Spinal cord (tissue), 10 donors: ENCODE measurements around the gene KRT6B. TPM values are rescaled to one million over a fixed set of nuclear protein-coding genes. Genes with fewer than 3 reads are reported as not detected.
A peak's percentile ranks its signal among the peaks of the same experiment; 100 is the strongest.

Experiments
- DNase-seq, 6 donors: peaks; one replicate each; pipeline versions ENCODE4 v3.0.0 to v3.0.0-alpha.2; 2013 to 2015; ENCODE audit warnings: low spot score in 6 of 6, low read depth in 4 of 6
- H3K27ac ChIP-seq: one replicate; pipeline ENCODE4 v1.5.1; 2013; ENCODE audit warnings: low read depth, low read length, control low read depth
- H3K27me3 ChIP-seq: one replicate; pipeline ENCODE4 v1.6.1; 2013; ENCODE audit warnings: low read length; ENCODE audit not compliant: control insufficient read depth, insufficient read depth
- H3K36me3 ChIP-seq: one replicate; pipeline ENCODE4 v1.6.1; 2013; ENCODE audit warnings: low read length; ENCODE audit not compliant: control insufficient read depth, insufficient read depth
- H3K4me1 ChIP-seq: one replicate; pipeline ENCODE4 v1.6.1; 2013; ENCODE audit warnings: low read length; ENCODE audit not compliant: control insufficient read depth, insufficient read depth
- H3K4me3 ChIP-seq: one replicate; pipeline ENCODE4 v1.5.1; 2013; ENCODE audit warnings: low read depth, low read length, control low read depth
- H3K9me3 ChIP-seq: one replicate; pipeline ENCODE4 v1.6.1; 2013; ENCODE audit warnings: low read length; ENCODE audit not compliant: control insufficient read depth, insufficient read depth
- WGBS: methylation state at CpG from one replicate; pipeline ENCODE4 v1.1.5; 2013; ENCODE audit warnings: missing lambda C conversion rate; ENCODE audit not compliant: insufficient coverage; 5-methylcytosine and 5-hydroxymethylcytosine counted together
- polyA plus RNA-seq, 2 donors: library from polyadenylated mRNA; unstranded; fragments of 120-200 nt; gene quantifications; one replicate each; pipeline ENCODE4 v1.2.1, GENCODE V29; 2013; ENCODE audit not compliant: insufficient read length in 2 of 2
- total RNA-seq, 2 donors: library from RNA; depleted of rRNA in 1 of 2; stranded (reverse); fragments of 120-200 nt in 1 of 2; fragments of >200 nt in 1 of 2; gene quantifications; one replicate each; pipeline versions ENCODE4 v1.2.3 to v1.2.4, GENCODE V29; 2013 to 2014
- donor health status: healthy.

KRT6B gene
- total and polyA plus RNA-seq, 4 donors = not detected

DNA sequence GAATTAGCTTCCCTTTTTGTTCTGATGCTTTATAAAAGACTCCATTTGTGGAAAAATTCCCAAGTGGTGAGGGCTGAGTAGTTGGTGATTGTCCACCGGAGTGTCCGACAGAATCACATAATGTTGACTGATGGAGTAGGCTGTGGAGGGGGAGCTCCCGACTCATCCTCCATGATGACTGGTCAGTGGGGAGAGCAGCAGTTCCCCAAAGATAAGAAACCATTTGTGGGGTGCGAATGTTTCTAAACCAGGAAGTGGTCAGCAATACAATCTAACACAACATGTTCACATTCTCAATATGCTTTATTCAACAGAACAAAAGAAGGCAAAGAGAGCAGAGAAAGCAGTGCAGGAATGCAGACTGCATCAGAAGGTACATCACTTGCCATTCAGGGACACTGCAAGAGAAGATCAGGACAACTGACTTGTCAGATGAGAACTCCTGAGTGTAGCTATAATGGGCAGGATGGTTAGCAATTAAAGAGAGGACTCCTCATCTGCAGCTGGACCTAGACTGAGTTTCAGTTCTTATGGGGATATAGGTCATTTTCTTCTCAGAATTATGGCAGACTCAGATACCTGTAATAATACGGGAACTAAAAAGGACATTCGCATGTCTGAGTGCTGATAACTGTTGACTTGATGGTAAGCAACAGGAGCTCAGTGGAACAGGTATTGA is 5.4 kb downstream of the KRT6B start:
- DNase-seq = no peak
- Histone ChIP-seq H3K4me1 (no peaks in the 10 kb centered on the region), H3K9me3 (no peaks in the 10 kb centered on the region), H3K36me3 (no peaks in the 10 kb centered on the region), H3K27me3 (no peaks in the 10 kb centered on the region), H3K27ac (no peak overlapping the region), H3K4me3 (no peak overlapping the region)
- 87% methylated on average over 4 of the region's 6 CpGs for WGBS

DNA sequence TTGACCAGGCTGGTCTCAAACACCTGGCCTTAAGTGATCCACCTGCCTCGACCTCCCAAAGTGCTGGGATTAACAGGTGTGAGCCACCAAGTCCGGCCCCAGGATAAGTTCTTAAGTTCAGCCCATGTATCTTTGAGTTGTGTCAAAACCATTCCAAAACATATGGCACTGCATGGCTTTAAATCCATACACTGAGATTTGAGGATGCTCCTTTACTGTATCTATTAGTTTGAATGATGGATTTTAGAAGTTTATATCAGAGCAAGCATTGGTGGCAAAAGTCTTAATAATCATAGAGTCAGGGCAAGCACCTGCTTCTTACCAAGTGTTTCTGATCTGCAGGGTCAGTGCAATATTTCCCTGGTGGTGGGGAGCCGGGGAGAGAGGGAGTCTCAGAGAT is 6.1 kb downstream of the KRT6B start:
- Histone ChIP-seq H3K27me3 (no peaks in the 10 kb centered on the region), H3K36me3 (no peaks in the 10 kb centered on the region), H3K27ac (no peak overlapping the region), H3K4me1 (no peaks in the 10 kb centered on the region), H3K4me3 (no peak overlapping the region), H3K9me3 (no peaks in the 10 kb centered on the region)
- DNase-seq = no peak
- WGBS = 86% methylated on average over 2 of the region's 3 CpGs

DNA sequence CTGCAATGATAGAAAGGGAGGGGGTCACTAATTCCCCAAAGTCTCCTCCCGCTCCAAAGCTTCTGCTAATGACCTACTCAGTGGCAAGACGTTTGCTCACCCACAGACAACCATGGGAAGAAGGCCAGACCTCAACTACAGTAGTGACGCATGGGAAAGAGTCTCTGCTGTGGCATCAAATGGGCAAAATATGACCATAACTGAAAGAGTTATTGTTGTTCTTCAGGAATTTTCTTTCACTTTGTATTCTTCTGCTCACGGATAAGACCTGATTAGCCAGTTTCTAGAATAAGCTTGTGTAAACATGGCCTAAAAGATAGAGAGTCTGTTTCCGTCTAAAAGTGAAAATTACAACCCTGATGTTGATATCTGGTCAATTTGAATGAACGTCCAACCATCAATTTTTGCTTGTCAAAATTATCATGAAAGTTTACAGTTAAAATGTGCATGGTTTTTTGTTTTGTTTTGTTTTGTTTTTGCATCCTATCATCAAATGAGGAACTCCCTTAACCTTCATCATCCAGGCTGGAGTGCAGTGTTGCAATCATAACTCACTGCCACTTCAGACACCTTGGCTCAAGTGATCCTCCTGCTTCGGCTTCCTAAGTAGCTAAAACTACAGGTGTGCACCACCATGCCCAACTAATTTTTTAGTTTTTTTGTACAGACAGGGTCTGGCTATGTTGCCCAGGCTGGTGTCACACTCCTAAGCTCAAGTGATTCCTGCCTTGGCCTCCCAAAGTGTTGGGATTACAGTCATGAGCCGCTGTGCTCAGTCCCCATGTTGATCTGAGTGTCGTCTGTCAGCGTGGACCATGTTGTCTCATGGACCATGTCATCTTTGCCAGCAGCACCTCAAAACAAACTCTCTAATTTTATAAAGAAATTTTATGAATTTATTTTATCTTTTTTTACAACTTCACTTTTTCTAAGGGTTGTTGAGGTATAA is 7.0 kb downstream of the KRT6B start:
- no peaks in the 10 kb centered on the region for H3K27me3 ChIP-seq
- no peak for DNase-seq
- 100% methylated on average over 2 of the region's 10 CpGs for WGBS
- no peak overlapping the region for H3K27ac ChIP-seq
- no peaks in the 10 kb centered on the region for H3K4me1 ChIP-seq
- H3K36me3 ChIP-seq = no peaks in the 10 kb centered on the region
- H3K4me3 ChIP-seq = no peak overlapping the region
- H3K9me3 ChIP-seq = no peaks in the 10 kb centered on the region

DNA sequence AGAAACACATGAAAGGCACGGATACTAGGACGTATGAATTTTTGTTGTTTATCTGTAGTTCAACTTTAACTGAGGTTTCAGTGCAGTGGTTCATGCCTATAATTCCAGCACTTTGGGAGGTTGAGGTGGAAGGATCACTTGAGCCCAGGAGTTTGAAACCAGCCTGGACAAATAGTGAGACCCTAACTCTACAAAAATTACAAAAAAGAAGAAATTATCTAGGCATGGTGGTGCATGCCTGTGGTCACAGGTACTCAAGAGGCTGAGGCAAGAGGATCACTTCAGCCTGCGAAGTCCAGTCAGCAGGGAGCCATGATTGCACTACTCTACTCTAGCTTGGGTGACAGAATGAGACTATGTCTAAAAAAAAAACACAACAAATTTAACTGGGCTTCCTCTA is 8.0 kb downstream of the KRT6B start:
- no peak for DNase-seq
- Histone ChIP-seq H3K4me3 (no peak overlapping the region), H3K4me1 (no peaks in the 10 kb centered on the region), H3K36me3 (no peaks in the 10 kb centered on the region), H3K9me3 (no peaks in the 10 kb centered on the region), H3K27ac (no peak overlapping the region), H3K27me3 (no peaks in the 10 kb centered on the region)
- WGBS = 100% methylated on average over 2 of the region's 3 CpGs

DNA sequence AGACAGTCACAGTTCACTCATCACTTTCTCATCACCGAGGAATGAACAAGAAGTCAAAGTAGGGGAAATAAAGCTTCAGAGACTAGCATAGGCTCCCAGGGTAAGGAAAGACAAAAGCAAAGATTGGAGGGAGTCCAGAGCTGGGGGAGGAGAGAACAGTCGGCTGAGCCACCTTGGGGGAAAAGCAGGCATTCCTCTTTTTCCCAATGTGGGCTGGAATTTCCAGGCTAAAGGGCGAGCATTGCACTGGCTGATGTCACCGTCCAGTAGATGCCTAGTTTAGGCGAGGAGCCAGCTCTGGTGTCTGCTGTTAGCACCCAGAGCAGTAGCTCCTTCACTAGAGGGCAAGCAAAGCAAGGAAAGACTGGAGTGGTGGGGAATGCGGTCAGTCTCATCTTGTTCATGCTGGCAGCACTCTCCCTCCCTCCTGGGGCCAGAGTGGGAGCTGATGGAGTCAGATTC is 9.3 kb downstream of the KRT6B start:
- Histone ChIP-seq H3K4me3 (no peak overlapping the region), H3K27ac (no peak overlapping the region), H3K36me3 (no peaks in the 10 kb centered on the region), H3K9me3 (no peaks in the 10 kb centered on the region), H3K4me1 (no peaks in the 10 kb centered on the region), H3K27me3 (no peaks in the 10 kb centered on the region)
- no peak for DNase-seq
- WGBS = 44% methylated on average over 5 of the region's 6 CpGs

DNA sequence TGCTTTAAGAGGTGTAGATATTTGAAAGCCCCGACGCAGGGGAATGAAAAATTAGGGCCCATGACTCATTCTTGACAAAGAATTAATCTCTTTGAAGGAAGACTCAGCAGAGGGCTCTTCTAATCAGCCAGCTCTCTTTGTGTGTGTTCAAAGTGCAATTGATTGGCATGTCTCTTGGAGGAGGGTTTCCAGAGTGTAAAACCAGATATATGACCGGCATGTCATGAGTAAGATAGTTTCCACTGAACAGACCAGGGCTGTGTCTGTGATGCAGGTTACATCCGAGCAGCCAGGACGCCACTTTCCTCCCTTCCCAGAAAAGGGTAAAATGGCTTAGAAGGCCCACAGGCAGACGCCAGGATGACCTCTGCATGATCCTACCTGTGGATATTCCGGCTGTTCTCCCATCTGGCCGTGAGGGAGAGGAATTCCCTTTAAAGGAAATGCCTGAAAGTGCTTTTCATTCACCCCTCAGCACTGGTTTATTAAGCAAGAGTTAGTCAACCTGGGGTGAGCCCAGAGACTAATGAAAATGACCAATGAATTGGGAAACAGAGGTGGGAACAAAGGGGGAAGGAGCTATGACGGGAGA is 10.5 kb downstream of the KRT6B start:
- DNase-seq = peak in 1 of 6 donors; percentile 17
- Histone ChIP-seq H3K27ac (no peak overlapping the region), H3K36me3 (no peaks in the 10 kb centered on the region), H3K27me3 (no peaks in the 10 kb centered on the region), H3K9me3 (no peaks in the 10 kb centered on the region), H3K4me1 (peaks cover 2% of the 10 kb centered on the region), H3K4me3 (no peak overlapping the region)
- WGBS = 72% methylated on average over 8 of the region's 9 CpGs

DNA sequence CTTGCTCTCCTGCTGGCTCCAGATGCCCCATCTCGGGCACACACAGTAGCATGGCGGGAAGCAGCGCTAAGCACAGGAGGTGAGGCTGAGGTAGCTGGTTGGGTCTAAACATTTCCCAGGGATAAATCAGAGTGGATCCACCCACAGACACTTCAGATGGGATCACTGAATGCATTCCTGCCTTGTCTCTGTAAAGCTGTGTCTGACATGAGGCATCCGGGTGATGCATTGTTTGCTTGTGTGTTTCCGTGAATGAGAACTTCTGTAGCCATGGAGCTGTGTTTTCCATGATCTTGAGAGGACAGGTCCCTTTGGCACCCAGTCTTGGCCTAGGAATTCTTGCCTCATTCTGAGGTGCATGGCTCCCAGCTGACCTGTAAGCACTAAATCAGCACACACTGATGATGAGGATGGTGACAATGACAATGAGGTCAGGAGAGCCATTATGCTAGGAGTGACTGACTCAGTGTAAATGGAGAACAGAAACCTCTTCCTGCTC is 11.1 kb downstream of the KRT6B start:
- no peak overlapping the region for H3K27ac ChIP-seq
- WGBS = 76% methylated on average over 5 of the region's 5 CpGs
- no peaks in the 10 kb centered on the region for H3K27me3 ChIP-seq
- no peaks in the 10 kb centered on the region for H3K36me3 ChIP-seq
- H3K9me3 ChIP-seq = no peaks in the 10 kb centered on the region
- H3K4me3 ChIP-seq = no peak overlapping the region
- H3K4me1 ChIP-seq = peaks cover 7% of the 10 kb centered on the region
- DNase-seq = peak in 1 of 6 donors; percentile 30

DNA sequence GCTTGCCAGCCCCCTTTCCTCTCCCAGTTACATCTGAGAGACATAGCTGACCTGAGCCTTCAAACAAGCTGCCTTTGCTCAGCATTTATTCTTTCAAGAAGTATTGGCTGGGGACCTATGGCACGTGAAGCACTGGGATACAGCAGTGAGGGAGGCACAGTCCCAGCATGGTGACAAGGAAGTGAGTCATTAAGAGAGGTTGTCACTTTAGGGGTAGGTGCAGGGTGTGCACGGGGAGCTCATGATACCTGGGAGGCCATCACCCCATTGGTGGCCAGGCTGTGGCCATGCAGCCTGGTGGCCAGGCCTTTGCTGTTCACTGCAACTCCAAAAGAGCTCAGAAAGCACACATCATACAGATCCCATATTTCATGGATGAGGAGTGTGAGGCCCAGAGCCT is 12.1 kb downstream of the KRT6B start:
- DNase-seq = no peak
- Histone ChIP-seq H3K27me3 (no peaks in the 10 kb centered on the region), H3K4me3 (no peak overlapping the region), H3K9me3 (no peaks in the 10 kb centered on the region), H3K27ac (no peak overlapping the region), H3K4me1 (peaks cover 14% of the 10 kb centered on the region), H3K36me3 (no peaks in the 10 kb centered on the region)
- 81% methylated on average over 2 of the region's 2 CpGs for WGBS

DNA sequence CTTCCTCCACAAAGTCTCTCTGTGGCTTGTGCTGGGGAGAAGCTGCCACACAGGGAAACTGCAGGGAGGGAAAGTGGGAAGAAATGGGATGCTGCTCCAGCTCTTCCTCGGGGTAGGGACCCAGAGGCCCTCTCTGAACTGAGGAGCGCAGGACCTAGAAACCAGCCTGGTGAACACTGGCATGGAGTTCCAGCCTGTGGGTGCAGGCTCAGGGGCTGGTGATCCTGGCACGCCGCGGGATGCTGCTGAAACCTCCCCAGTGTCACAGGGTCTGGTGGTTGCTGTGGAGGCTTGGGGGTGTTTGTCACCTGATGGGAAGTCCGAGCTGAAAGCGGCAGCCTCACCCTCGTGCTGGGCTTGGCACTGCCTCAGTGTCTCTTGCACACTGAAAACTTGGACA is 12.5 kb downstream of the KRT6B start:
- DNase-seq = no peak
- Histone ChIP-seq H3K4me1 (peaks cover 14% of the 10 kb centered on the region), H3K27me3 (no peaks in the 10 kb centered on the region), H3K9me3 (no peaks in the 10 kb centered on the region), H3K4me3 (no peak overlapping the region), H3K27ac (no peak overlapping the region), H3K36me3 (no peaks in the 10 kb centered on the region)
- whole genome bisulfite sequencing = 82% methylated on average over 8 of the region's 8 CpGs
